Measurements from ENCODE around the gene GLCE. TPM values are rescaled to one million over a fixed set of nuclear protein-coding genes. Genes with fewer than 3 reads are reported as not detected.

GLCE gene
- total and polyA plus RNA-seq, 2 donors, result 7.3 to 12.8 TPM

DNA sequence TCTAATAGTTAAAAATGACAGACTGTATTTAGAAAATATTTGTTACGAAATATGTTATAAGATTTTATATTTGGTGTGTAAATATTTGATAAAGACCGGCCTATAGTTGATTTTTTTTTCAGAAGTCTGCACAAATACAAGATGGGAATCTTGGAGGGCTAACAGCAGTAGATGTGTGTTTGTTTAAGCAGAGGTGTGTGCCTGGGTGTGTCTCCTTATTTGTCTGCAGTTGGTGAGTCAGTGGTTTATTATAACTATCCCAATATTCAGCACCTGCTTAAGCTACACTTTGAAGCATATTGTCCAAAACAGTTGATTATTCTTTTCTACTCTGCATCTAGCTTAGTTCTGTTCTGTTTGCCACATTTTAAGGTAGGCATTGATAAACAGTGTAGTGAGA is 12.4 kb downstream of the GLCE start:
- H3K27me3 ChIP-seq (ENCODE audit: control insufficient read depth in 2 of 2, insufficient read depth in 1 of 2, low read length in 1 of 2), result no peaks in the 10 kb centered on the region
- H3K9me3 ChIP-seq (ENCODE audit: control insufficient read depth in 2 of 2, insufficient read depth in 1 of 2, low read length in 1 of 2), result no peaks in the 10 kb centered on the region
- H3K27ac ChIP-seq (ENCODE audit: low read depth in 1 of 2, low read length in 1 of 2), result no peak overlapping the region
- WGBS, result 97% methylated on average over 2 of the region's 2 CpGs
- no peaks in the 10 kb centered on the region for H3K36me3 ChIP-seq (ENCODE audit: control insufficient read depth in 2 of 2, insufficient read depth in 2 of 2, low read length in 1 of 2)
- no peak overlapping the region for H3K4me3 ChIP-seq (ENCODE audit: low read length in 2 of 2)
- DNase-seq (ENCODE audit: low read depth in 6 of 9, low spot score in 9 of 9), result no peak
- no peaks in the 10 kb centered on the region for H3K4me1 ChIP-seq (ENCODE audit: control insufficient read depth in 2 of 2, insufficient read depth in 2 of 2, low read length in 2 of 2)

- H3K27ac ChIP-seq (ENCODE audit: low read depth in 1 of 2, low read length in 1 of 2), result no peak overlapping the region
- no peaks in the 10 kb centered on the region for H3K4me1 ChIP-seq (ENCODE audit: control insufficient read depth in 2 of 2, insufficient read depth in 2 of 2, low read length in 2 of 2)
- no peak for DNase-seq (ENCODE audit: low read depth in 6 of 9, low spot score in 9 of 9)
- no peak overlapping the region for H3K4me3 ChIP-seq (ENCODE audit: low read length in 2 of 2)
- H3K36me3 ChIP-seq (ENCODE audit: control insufficient read depth in 2 of 2, insufficient read depth in 2 of 2, low read length in 1 of 2), result no peaks in the 10 kb centered on the region
- no peaks in the 10 kb centered on the region for H3K9me3 ChIP-seq (ENCODE audit: control insufficient read depth in 2 of 2, insufficient read depth in 1 of 2, low read length in 1 of 2)
- no peaks in the 10 kb centered on the region for H3K27me3 ChIP-seq (ENCODE audit: control insufficient read depth in 2 of 2, insufficient read depth in 1 of 2, low read length in 1 of 2)
These were observed 15.1 kb downstream of the GLCE start for GRCh38 chr15:69175536-69175935.

DNA sequence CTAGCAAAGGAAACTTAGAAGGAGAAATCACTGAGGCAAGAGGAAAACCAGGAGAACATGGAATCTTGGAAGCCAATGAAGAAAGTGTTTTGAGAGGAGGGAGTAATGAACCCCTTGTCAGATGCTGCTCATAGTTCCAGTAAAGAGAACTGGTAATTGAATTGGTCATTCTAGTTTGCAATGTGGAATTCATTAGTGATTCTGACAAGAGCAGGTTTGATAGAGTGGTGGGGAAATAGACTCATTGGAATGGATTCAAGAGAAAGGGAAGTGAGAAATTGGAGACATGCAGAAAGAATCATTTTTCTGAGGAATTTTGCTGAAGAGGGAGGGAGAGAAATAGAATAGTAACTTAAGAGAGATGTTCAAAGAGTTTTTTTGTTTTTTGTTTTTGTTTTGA is 21.0 kb downstream of the GLCE start:
- Histone ChIP-seq H3K27ac (ENCODE audit: low read depth in 1 of 2, low read length in 1 of 2) (no peak overlapping the region), H3K4me1 (ENCODE audit: control insufficient read depth in 2 of 2, insufficient read depth in 2 of 2, low read length in 2 of 2) (no peaks in the 10 kb centered on the region), H3K36me3 (ENCODE audit: control insufficient read depth in 2 of 2, insufficient read depth in 2 of 2, low read length in 1 of 2) (no peaks in the 10 kb centered on the region), H3K9me3 (ENCODE audit: control insufficient read depth in 2 of 2, insufficient read depth in 1 of 2, low read length in 1 of 2) (no peaks in the 10 kb centered on the region), H3K27me3 (ENCODE audit: control insufficient read depth in 2 of 2, insufficient read depth in 1 of 2, low read length in 1 of 2) (no peaks in the 10 kb centered on the region), H3K4me3 (ENCODE audit: low read length in 2 of 2) (no peak overlapping the region)
- no peak for DNase-seq (ENCODE audit: low read depth in 6 of 9, low spot score in 9 of 9)

DNA sequence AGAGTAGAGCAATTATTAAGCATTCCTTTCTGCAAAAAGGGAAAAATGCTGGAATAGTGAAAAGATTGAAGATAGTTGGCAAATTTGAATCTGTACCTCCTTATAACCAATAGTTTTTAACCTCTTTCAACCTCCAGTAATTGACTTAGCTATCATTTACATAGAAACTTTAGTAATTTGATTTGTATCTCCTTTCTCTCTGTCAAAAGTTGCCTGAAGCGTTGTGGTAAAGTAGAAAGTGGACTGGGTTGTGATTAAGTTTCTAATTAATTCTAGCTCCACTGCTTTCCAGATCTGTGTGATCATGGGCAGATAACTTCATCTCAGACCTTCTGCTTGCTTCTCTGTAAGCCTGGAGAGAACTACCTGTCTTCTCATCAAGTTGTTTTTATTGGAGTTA is 24.8 kb downstream of the GLCE start:
- Histone ChIP-seq H3K9me3 (ENCODE audit: control insufficient read depth in 2 of 2, insufficient read depth in 1 of 2, low read length in 1 of 2) (no peaks in the 10 kb centered on the region), H3K27ac (ENCODE audit: low read depth in 1 of 2, low read length in 1 of 2) (no peak overlapping the region), H3K4me3 (ENCODE audit: low read length in 2 of 2) (no peak overlapping the region), H3K36me3 (ENCODE audit: control insufficient read depth in 2 of 2, insufficient read depth in 2 of 2, low read length in 1 of 2) (no peaks in the 10 kb centered on the region), H3K4me1 (ENCODE audit: control insufficient read depth in 2 of 2, insufficient read depth in 2 of 2, low read length in 2 of 2) (no peaks in the 10 kb centered on the region), H3K27me3 (ENCODE audit: control insufficient read depth in 2 of 2, insufficient read depth in 1 of 2, low read length in 1 of 2) (no peaks in the 10 kb centered on the region)
- no peak for DNase-seq (ENCODE audit: low read depth in 6 of 9, low spot score in 9 of 9)
- 98% methylated on average over 1 of the region's 1 CpG for WGBS

DNA sequence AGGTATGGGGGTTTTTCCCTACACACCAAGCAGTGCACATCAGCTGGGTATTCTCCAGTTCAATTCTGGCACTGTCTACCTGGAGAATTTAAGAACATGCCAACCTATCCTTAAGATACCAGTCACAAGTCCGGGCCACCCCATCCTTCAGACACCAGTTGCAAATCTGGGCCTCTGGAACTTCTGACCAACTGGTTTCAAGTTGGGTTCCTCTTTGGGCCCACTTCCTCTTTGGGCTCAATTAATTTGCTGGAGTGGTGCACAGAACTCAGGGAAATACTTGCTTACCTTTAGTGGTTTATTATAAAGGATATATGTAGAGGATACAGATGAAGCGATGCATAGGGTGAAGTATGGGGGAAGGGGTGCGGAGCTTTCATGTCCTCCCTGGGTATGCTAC is 25.3 kb downstream of the GLCE start:
- no peak for DNase-seq (ENCODE audit: low read depth in 6 of 9, low spot score in 9 of 9)
- H3K36me3 ChIP-seq (ENCODE audit: control insufficient read depth in 2 of 2, insufficient read depth in 2 of 2, low read length in 1 of 2), result no peaks in the 10 kb centered on the region
- 98% methylated on average over 3 of the region's 3 CpGs for WGBS
- no peaks in the 10 kb centered on the region for H3K9me3 ChIP-seq (ENCODE audit: control insufficient read depth in 2 of 2, insufficient read depth in 1 of 2, low read length in 1 of 2)
- H3K4me3 ChIP-seq (ENCODE audit: low read length in 2 of 2), result no peak overlapping the region
- no peaks in the 10 kb centered on the region for H3K4me1 ChIP-seq (ENCODE audit: control insufficient read depth in 2 of 2, insufficient read depth in 2 of 2, low read length in 2 of 2)
- H3K27ac ChIP-seq (ENCODE audit: low read depth in 1 of 2, low read length in 1 of 2), result no peak overlapping the region
- no peaks in the 10 kb centered on the region for H3K27me3 ChIP-seq (ENCODE audit: control insufficient read depth in 2 of 2, insufficient read depth in 1 of 2, low read length in 1 of 2)

DNA sequence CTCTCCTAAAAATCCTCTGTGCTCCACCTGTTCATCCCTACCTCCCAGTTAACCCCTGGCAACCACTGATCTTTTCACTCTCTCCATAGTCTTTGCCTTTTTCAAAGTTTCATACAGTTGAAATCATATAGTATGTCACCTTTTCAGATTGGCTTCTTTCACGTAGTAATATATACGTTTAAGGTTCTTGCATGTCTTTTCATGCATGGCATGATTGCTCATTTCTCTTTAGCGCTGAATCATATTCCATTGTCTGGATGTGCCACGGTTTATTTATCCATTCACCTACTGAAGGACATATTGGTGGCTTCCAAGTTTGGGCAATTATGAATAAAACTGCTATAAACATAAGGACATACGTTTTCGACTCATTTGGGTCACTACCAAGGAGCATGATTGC is 28.7 kb downstream of the GLCE start:
- no peak overlapping the region for H3K4me3 ChIP-seq (ENCODE audit: low read length in 2 of 2)
- 98% methylated on average over 6 of the region's 6 CpGs for WGBS
- no peak for DNase-seq (ENCODE audit: low read depth in 6 of 9, low spot score in 9 of 9)

DNA sequence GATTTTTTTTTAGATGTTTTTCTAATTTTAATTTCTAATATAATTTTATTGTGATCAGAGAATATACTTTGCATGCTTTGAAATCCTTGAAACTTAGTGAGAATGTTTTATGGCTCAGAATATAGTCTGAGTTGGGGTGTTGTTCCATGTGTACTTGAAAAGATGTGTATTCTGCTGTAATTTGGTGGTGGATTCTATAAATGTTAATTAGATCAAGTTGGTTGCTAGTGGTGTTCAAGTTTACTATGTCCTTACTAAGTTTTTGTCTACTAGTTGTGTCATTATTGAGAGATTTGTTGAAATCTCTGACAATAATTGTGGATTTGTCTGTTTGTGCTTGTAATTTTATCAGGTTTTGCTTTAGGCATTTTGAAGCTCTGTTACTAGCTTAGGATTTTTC is 29.7 kb downstream of the GLCE start:
- Histone ChIP-seq H3K36me3 (ENCODE audit: control insufficient read depth in 2 of 2, insufficient read depth in 2 of 2, low read length in 1 of 2) (no peaks in the 10 kb centered on the region), H3K27ac (ENCODE audit: low read depth in 1 of 2, low read length in 1 of 2) (no peak overlapping the region), H3K9me3 (ENCODE audit: control insufficient read depth in 2 of 2, insufficient read depth in 1 of 2, low read length in 1 of 2) (no peaks in the 10 kb centered on the region), H3K4me3 (ENCODE audit: low read length in 2 of 2) (no peak overlapping the region), H3K27me3 (ENCODE audit: control insufficient read depth in 2 of 2, insufficient read depth in 1 of 2, low read length in 1 of 2) (no peaks in the 10 kb centered on the region), H3K4me1 (ENCODE audit: control insufficient read depth in 2 of 2, insufficient read depth in 2 of 2, low read length in 2 of 2) (no peaks in the 10 kb centered on the region)
- DNase-seq (ENCODE audit: low read depth in 6 of 9, low spot score in 9 of 9), result no peak

More for the DNA sequence above, 28.7 kb downstream of the GLCE start:
- H3K27ac ChIP-seq (ENCODE audit: low read depth in 1 of 2, low read length in 1 of 2), result no peak overlapping the region
- no peaks in the 10 kb centered on the region for H3K4me1 ChIP-seq (ENCODE audit: control insufficient read depth in 2 of 2, insufficient read depth in 2 of 2, low read length in 2 of 2)
- H3K27me3 ChIP-seq (ENCODE audit: control insufficient read depth in 2 of 2, insufficient read depth in 1 of 2, low read length in 1 of 2), result no peaks in the 10 kb centered on the region
- no peaks in the 10 kb centered on the region for H3K36me3 ChIP-seq (ENCODE audit: control insufficient read depth in 2 of 2, insufficient read depth in 2 of 2, low read length in 1 of 2)
- no peaks in the 10 kb centered on the region for H3K9me3 ChIP-seq (ENCODE audit: control insufficient read depth in 2 of 2, insufficient read depth in 1 of 2, low read length in 1 of 2)

DNA sequence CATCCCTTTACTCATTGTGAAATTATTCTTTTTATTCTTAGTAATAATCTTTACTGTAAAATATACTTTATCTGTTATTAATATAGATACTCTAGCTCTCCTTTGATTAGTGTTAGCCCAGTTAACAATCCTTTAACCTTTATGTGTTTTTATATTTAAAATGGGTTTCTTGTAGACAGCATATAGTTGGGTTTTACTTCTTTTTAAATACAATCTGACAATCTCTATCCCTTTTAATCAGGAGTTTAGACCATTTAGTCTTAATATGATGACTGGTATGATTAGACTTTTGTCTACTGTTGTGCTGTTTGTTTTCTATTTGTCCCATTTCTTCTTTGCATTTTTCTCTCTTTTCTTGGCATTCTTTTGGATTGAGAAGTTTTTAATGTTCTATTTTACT is 30.1 kb downstream of the GLCE start:
- H3K4me3 ChIP-seq (ENCODE audit: low read length in 2 of 2), result no peak overlapping the region
- no peaks in the 10 kb centered on the region for H3K9me3 ChIP-seq (ENCODE audit: control insufficient read depth in 2 of 2, insufficient read depth in 1 of 2, low read length in 1 of 2)
- H3K4me1 ChIP-seq (ENCODE audit: control insufficient read depth in 2 of 2, insufficient read depth in 2 of 2, low read length in 2 of 2), result no peaks in the 10 kb centered on the region
- no peaks in the 10 kb centered on the region for H3K36me3 ChIP-seq (ENCODE audit: control insufficient read depth in 2 of 2, insufficient read depth in 2 of 2, low read length in 1 of 2)
- DNase-seq (ENCODE audit: low read depth in 6 of 9, low spot score in 9 of 9), result no peak
- no peaks in the 10 kb centered on the region for H3K27me3 ChIP-seq (ENCODE audit: control insufficient read depth in 2 of 2, insufficient read depth in 1 of 2, low read length in 1 of 2)
- no peak overlapping the region for H3K27ac ChIP-seq (ENCODE audit: low read depth in 1 of 2, low read length in 1 of 2)

DNA sequence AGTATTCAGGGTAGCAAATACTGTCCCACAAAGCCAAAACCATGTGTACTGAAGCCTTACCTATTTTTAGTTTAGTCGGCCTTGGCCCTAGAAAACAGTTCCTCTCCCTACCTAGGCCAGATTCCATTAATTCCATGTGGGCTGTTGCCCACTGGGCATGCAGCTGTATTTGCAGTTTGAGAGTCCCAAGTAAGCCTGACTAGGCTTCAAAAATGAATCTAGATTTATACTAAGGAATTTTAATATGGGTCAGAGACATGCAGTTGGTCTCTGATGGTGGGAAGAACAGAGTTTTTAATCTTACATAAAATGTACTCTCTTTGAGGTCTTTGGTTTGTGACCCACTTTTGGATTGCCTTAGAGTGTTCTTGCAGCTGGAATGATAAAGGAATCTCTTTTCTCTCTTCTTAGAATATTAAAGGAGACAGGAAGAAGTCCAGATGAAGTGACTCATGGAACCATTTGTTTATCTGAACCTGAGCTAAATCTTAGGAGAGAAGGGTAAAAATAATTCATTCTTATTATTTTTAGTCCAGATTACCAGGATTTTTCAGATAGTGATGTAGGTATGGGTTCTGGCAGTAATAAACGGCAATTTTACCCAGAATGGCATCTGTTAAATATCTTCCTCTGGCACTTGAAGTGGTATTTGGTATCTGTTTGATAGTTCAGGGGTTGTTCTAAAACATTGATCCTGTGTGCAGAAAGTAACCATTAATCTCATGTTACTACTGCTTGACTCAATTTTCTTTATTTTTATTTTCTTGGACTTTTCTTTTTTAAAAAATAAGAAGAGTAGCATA is 33.8 kb downstream of the GLCE start:
- H3K4me1 ChIP-seq (ENCODE audit: control insufficient read depth in 2 of 2, insufficient read depth in 2 of 2, low read length in 2 of 2), result no peaks in the 10 kb centered on the region
- H3K27ac ChIP-seq (ENCODE audit: low read depth in 1 of 2, low read length in 1 of 2), result no peak overlapping the region
- 93% methylated on average over 2 of the region's 2 CpGs for WGBS
- peaks cover 0 to 6% of the 10 kb centered on the region in 2 donors for H3K36me3 ChIP-seq (ENCODE audit: control insufficient read depth in 2 of 2, insufficient read depth in 2 of 2, low read length in 1 of 2)
- no peaks in the 10 kb centered on the region for H3K9me3 ChIP-seq (ENCODE audit: control insufficient read depth in 2 of 2, insufficient read depth in 1 of 2, low read length in 1 of 2)
- DNase-seq (ENCODE audit: low read depth in 6 of 9, low spot score in 9 of 9), result no peak
- no peak overlapping the region for H3K4me3 ChIP-seq (ENCODE audit: low read length in 2 of 2)
- H3K27me3 ChIP-seq (ENCODE audit: control insufficient read depth in 2 of 2, insufficient read depth in 1 of 2, low read length in 1 of 2), result no peaks in the 10 kb centered on the region
